Activated T-cell treated with anti-CD3 and anti-CD28 coated beads, Interleukin-2, amount 50 U/mL, for 4 hours (primary cell): Measurements from ENCODE around the gene DRC7. TPM values are rescaled to one million over a fixed set of nuclear protein-coding genes. Genes with fewer than 3 reads are reported as not detected.
"Not testable (repeated sequence)": the region's sequence is repeated elsewhere in the genome, so short reads cannot be mapped to it uniquely, and the experiment has no call there.

Source experiments
- ATAC-seq, 2 donors: fragments of 200-7000 bp; cut with Tn5 transposase; one replicate each; pipeline ENCODE4 v1.10.0; 2021
- DNase-seq: peaks from one replicate; pipeline ENCODE4 v3.0.0-alpha.2; 2020
- H3K27me3 Mint-ChIP-seq: one replicate; pipeline ENCODE4 v1.8.0; 2021; ENCODE audit warnings: low read depth, mixed read lengths
- H3K36me3 Mint-ChIP-seq: one replicate; pipeline ENCODE4 v1.8.0; 2022; ENCODE audit warnings: mixed read lengths; ENCODE audit not compliant: insufficient read depth
- H3K4me1 Mint-ChIP-seq: one replicate; pipeline ENCODE4 v1.8.0; 2021; ENCODE audit warnings: low read depth, mixed read lengths
- H3K4me3 Mint-ChIP-seq: one replicate; pipeline ENCODE4 v1.8.0; 2021; ENCODE audit warnings: mild to moderate bottlenecking, moderate library complexity, mixed read lengths
- H3K9me3 Mint-ChIP-seq: one replicate; pipeline ENCODE4 v1.8.0; 2021; ENCODE audit warnings: mixed read lengths
- total RNA-seq, 3 donors: library from RNA; stranded (reverse); gene quantifications; one replicate each; pipeline ENCODE4 v1.2.1, GENCODE V29; 2021

DRC7 gene
- total RNA-seq, 3 donors from 2014 or later, result not detected

- no peaks in the 10 kb centered on the region for H3K4me1 Mint-ChIP-seq
Observed at GRCh38 chr16:57743886-57744641, 49.5 kb downstream of the DRC7 start.

GRCh38 chr16:57744642-57744903 is 50.0 kb downstream of the DRC7 start:
- ATAC-seq, result no peak
- H3K27me3 Mint-ChIP-seq, result no peaks in the 10 kb centered on the region
- no peaks in the 10 kb centered on the region for H3K4me1 Mint-ChIP-seq
- no peak for DNase-seq
- H3K4me3 Mint-ChIP-seq, result no peak overlapping the region
- peaks cover 10% of the 10 kb centered on the region for H3K36me3 Mint-ChIP-seq
- no peaks in the 10 kb centered on the region for H3K9me3 Mint-ChIP-seq

More at GRCh38 chr16:57743886-57744641, 49.5 kb downstream of the DRC7 start:
- ATAC-seq (no peak), DNase-seq (no peak)
- Mint-ChIP-seq H3K27me3 (no peaks in the 10 kb centered on the region), H3K9me3 (no peaks in the 10 kb centered on the region), H3K36me3 (peaks cover 10% of the 10 kb centered on the region), H3K4me3 (no peak overlapping the region)

- ATAC-seq, result no peak
- Mint-ChIP-seq H3K4me3 (no peak overlapping the region), H3K36me3 (peaks cover 10% of the 10 kb centered on the region), H3K27me3 (no peaks in the 10 kb centered on the region), H3K4me1 (no peaks in the 10 kb centered on the region), H3K9me3 (no peaks in the 10 kb centered on the region)
- DNase-seq, result no peak
Observed at GRCh38 chr16:57745768-57746167, 51.2 kb downstream of the DRC7 start.

- H3K4me3 Mint-ChIP-seq, DNase-seq, H3K9me3 Mint-ChIP-seq, H3K27me3 Mint-ChIP-seq, ATAC-seq, H3K4me1 Mint-ChIP-seq: not testable (repeated sequence)
- peaks cover 13% of the 10 kb centered on the region for H3K36me3 Mint-ChIP-seq
Observed at GRCh38 chr16:57746316-57746715, 51.7 kb downstream of the DRC7 start.

- DNase-seq (no peak), ATAC-seq (no peak)
- H3K36me3 Mint-ChIP-seq, result peaks cover 18% of the 10 kb centered on the region
- H3K27me3 Mint-ChIP-seq, result no peaks in the 10 kb centered on the region
- no peaks in the 10 kb centered on the region for H3K9me3 Mint-ChIP-seq
- H3K4me1 Mint-ChIP-seq, result no peaks in the 10 kb centered on the region
- no peak overlapping the region for H3K4me3 Mint-ChIP-seq
Observed at GRCh38 chr16:57747091-57747490, 52.5 kb downstream of the DRC7 start.

- Mint-ChIP-seq H3K9me3 (no peaks in the 10 kb centered on the region), H3K4me1 (no peaks in the 10 kb centered on the region), H3K36me3 (peaks cover 18% of the 10 kb centered on the region), H3K27me3 (no peaks in the 10 kb centered on the region), H3K4me3 (no peak overlapping the region)
- no peak for ATAC-seq
- no peak for DNase-seq
Observed at GRCh38 chr16:57747496-57747895, 52.9 kb downstream of the DRC7 start.

GRCh38 chr16:57747996-57748395 is 53.4 kb downstream of the DRC7 start:
- ATAC-seq (no peak), DNase-seq (no peak)
- Mint-ChIP-seq H3K9me3 (no peaks in the 10 kb centered on the region), H3K4me1 (no peaks in the 10 kb centered on the region), H3K4me3 (no peak overlapping the region), H3K27me3 (no peaks in the 10 kb centered on the region), H3K36me3 (peaks cover 16% of the 10 kb centered on the region)

- Mint-ChIP-seq H3K9me3 (no peaks in the 10 kb centered on the region), H3K27me3 (no peaks in the 10 kb centered on the region), H3K4me1 (no peaks in the 10 kb centered on the region), H3K36me3 (peaks cover 16% of the 10 kb centered on the region), H3K4me3 (no peak overlapping the region)
- ATAC-seq (no peak), DNase-seq (no peak)
Observed at GRCh38 chr16:57748596-57748995, 54.0 kb downstream of the DRC7 start.

GRCh38 chr16:57749101-57749692 is 54.6 kb downstream of the DRC7 start:
- Mint-ChIP-seq H3K4me3 (no peak overlapping the region), H3K9me3 (no peaks in the 10 kb centered on the region), H3K36me3 (peaks cover 19% of the 10 kb centered on the region), H3K27me3 (no peaks in the 10 kb centered on the region), H3K4me1 (no peaks in the 10 kb centered on the region)
- DNase-seq (no peak), ATAC-seq (no peak)

- no peaks in the 10 kb centered on the region for H3K9me3 Mint-ChIP-seq
- H3K4me1 Mint-ChIP-seq, result no peaks in the 10 kb centered on the region
- DNase-seq (no peak), ATAC-seq (no peak)
- no peak overlapping the region for H3K4me3 Mint-ChIP-seq
- H3K36me3 Mint-ChIP-seq, result peaks cover 18% of the 10 kb centered on the region
- no peaks in the 10 kb centered on the region for H3K27me3 Mint-ChIP-seq
Observed at GRCh38 chr16:57749856-57750452, 55.3 kb downstream of the DRC7 start.

- H3K36me3 Mint-ChIP-seq, result peaks cover 15% of the 10 kb centered on the region
- DNase-seq, result no peak
- no peaks in the 10 kb centered on the region for H3K9me3 Mint-ChIP-seq
- no peaks in the 10 kb centered on the region for H3K27me3 Mint-ChIP-seq
- no peak overlapping the region for H3K4me3 Mint-ChIP-seq
- no peak for ATAC-seq
- H3K4me1 Mint-ChIP-seq, result no peaks in the 10 kb centered on the region
Observed at GRCh38 chr16:57750796-57751538, 56.4 kb downstream of the DRC7 start.

- H3K4me1 Mint-ChIP-seq, result no peaks in the 10 kb centered on the region
- DNase-seq, result no peak
- no peaks in the 10 kb centered on the region for H3K9me3 Mint-ChIP-seq
- peaks cover 17% of the 10 kb centered on the region for H3K36me3 Mint-ChIP-seq
- no peak for ATAC-seq
- no peaks in the 10 kb centered on the region for H3K27me3 Mint-ChIP-seq
- no peak overlapping the region for H3K4me3 Mint-ChIP-seq
Observed at GRCh38 chr16:57751539-57752202, 57.1 kb downstream of the DRC7 start.

- Mint-ChIP-seq H3K9me3 (no peaks in the 10 kb centered on the region), H3K27me3 (no peaks in the 10 kb centered on the region), H3K4me3 (no peak overlapping the region), H3K36me3 (peaks cover 17% of the 10 kb centered on the region), H3K4me1 (no peaks in the 10 kb centered on the region)
- no peak for DNase-seq
- no peak for ATAC-seq
Observed at GRCh38 chr16:57752203-57752580, 57.6 kb downstream of the DRC7 start.
